Tibial nerve (tissue), 4 donors: ENCODE measurements around the gene MID1IP1.

ENCODE experiments used
- EP300 ChIP-seq, 2 donors: sonication (generic); formaldehyde crosslinking; IDR thresholded peaks; one replicate each; pipeline ENCODE4 v1.6.1; 2017; ENCODE audit warnings: antibody characterized with exemption in 2 of 2, mild to moderate bottlenecking in 1 of 2
- TF ChIP-seq, protein P1 (sequence below), 5 experiments: fragments of 200-600 bp in 3 of 5; fragments of 450-650 bp in 2 of 5; sonication (generic) in 3 of 5; IDR thresholded peaks; one replicate each; pipeline ENCODE4 v1.5.1; 2016 to 2019; ENCODE audit warnings: antibody characterized with exemption in 5 of 5, mild to moderate bottlenecking in 3 of 5, moderate library complexity in 2 of 5

DNA sequence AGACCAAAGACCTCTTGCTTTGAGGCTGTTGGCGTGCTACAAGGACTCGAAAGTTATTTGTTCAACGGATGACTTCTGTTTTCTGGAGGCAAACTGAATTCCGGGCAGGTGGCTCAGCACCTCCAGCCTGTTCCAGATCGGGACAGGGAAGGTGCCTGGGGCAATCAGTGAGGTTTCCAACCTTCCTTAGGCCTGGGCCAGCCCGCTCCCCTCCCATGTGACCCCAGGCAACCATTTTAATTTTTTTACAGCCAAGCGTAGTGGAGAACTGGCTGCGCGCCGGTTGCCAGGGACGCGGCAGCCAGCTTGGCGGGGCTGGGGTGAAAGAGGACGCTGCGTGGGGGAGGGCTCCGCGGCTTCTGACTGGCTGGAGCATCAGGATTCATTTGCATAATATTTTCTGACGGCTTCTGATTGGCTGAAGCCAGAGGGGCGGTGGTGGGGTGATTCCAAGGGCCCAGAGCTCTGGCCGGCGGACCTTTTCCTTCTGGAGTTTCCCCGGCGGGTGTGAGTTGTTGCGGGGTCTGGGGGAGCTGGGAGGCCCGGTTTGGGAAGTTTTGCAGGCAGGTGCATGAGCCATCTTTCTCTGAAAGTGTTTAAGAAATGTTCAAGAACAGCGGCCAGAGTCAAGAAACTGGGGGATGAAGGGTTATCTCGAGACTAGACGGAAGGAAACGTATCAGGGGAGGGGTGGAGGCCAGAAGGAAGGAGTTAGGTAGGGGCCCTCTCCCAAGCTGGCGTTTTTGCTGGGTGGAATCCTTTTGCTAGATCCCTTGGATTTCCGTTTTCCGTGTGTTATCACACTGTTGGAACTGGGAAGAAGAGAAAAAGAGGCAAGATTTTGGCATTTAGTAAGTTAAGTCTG is at the start of gene MID1IP1:
- TF ChIP-seq EP300 (IDR thresholded peaks at IDR 0.05) = peak; percentile 16 to 82
- TF ChIP-seq, protein P1, sequence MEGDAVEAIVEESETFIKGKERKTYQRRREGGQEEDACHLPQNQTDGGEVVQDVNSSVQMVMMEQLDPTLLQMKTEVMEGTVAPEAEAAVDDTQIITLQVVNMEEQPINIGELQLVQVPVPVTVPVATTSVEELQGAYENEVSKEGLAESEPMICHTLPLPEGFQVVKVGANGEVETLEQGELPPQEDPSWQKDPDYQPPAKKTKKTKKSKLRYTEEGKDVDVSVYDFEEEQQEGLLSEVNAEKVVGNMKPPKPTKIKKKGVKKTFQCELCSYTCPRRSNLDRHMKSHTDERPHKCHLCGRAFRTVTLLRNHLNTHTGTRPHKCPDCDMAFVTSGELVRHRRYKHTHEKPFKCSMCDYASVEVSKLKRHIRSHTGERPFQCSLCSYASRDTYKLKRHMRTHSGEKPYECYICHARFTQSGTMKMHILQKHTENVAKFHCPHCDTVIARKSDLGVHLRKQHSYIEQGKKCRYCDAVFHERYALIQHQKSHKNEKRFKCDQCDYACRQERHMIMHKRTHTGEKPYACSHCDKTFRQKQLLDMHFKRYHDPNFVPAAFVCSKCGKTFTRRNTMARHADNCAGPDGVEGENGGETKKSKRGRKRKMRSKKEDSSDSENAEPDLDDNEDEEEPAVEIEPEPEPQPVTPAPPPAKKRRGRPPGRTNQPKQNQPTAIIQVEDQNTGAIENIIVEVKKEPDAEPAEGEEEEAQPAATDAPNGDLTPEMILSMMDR (IDR thresholded peaks at IDR 0.05) = no peak
